SKM-1 treated with dmso at 0.1 percent for 144 hours (cell line): ENCODE measurements around the gene ST8SIA6.

Source experiments
- DNase-seq: peaks from one replicate; lab custom pipeline; 2025; ENCODE audit not compliant: unreplicated experiment; lab: John Stamatoyannopoulos, UW

ST8SIA6 gene

DNA sequence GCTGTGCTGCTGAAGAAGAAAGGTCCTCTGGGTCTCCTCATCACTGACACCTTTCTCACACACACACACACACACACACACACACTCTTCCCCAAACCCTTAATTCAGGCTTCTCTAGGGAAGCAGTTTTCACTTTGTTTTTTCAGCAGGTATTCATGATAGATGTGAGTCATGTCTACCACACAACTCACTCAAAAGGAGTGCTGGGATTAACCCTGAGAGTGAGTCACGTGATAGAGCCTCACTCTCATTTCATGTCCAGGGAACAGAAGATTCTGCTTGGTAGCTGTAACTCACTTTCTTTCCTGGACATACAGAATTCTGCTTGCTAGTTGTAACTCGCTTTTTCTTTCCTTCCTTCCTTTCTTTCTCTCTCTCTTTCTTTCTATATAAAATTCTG lies 181.0 kb downstream of the ST8SIA6 start:
- no peak for DNase-seq

GRCh38 chr10:17272648-17273047 lies 181.7 kb downstream of the ST8SIA6 start:
- no peak for DNase-seq
